Stomach (tissue), 9 donors: ENCODE measurements around the gene TLR5. TPM values are rescaled to one million over a fixed set of nuclear protein-coding genes. Genes with fewer than 3 reads are reported as not detected.

Source experiments
- DNase-seq, 2 donors: peaks; one replicate each; pipeline versions ENCODE4 v3.0.0 to v3.0.0-alpha.2; 2013 to 2019
- H3K27ac ChIP-seq, 5 donors: fragments of 200-600 bp in 4 of 5; sonication (generic) in 4 of 5; one replicate each; pipeline ENCODE4 v1.5.1; 2013 to 2019; ENCODE audit warnings: mild to moderate bottlenecking in 1 of 5, moderate library complexity in 1 of 5
- H3K27me3 ChIP-seq, 3 donors: fragments of 200-600 bp; sonication (generic); one replicate each; pipeline ENCODE4 v1.5.1; 2017 to 2019; ENCODE audit warnings: mixed run types in 1 of 3
- H3K36me3 ChIP-seq, 4 donors: fragments of 200-600 bp; sonication (generic); 1 replicate in 3 of 4; 2 replicates in 1 of 4; pipeline ENCODE4 v1.5.1; 2016 to 2019
- H3K4me1 ChIP-seq, 4 donors: fragments of 200-600 bp; sonication (generic); one replicate each; pipeline ENCODE4 v1.5.1; 2016 to 2019
- H3K4me3 ChIP-seq, 4 donors: fragments of 200-600 bp; sonication (generic) in 3 of 4; one replicate each; pipeline ENCODE4 v1.5.1; 2016 to 2019; ENCODE audit warnings: mild to moderate bottlenecking in 1 of 4
- H3K9me3 ChIP-seq, 4 donors: fragments of 200-600 bp; sonication (generic); one replicate each; pipeline ENCODE4 v1.5.1; 2016 to 2019
- EP300 ChIP-seq: sonication (generic); formaldehyde crosslinking; IDR thresholded peaks from one replicate; pipeline ENCODE4 v1.6.1; 2017; ENCODE audit warnings: antibody characterized with exemption
- POLR2A ChIP-seq, 4 donors: fragments of 450-650 bp; IDR thresholded peaks; one replicate each; pipeline ENCODE4 v1.6.1; 2016; ENCODE audit warnings: antibody characterized with exemption in 4 of 4, control low read depth in 2 of 4, mild to moderate bottlenecking in 1 of 4, moderate library complexity in 1 of 4
- POLR2AphosphoS5 ChIP-seq, 3 donors: sonication (generic); formaldehyde crosslinking; IDR thresholded peaks; one replicate each; pipeline ENCODE4 v1.6.1; 2016; ENCODE audit warnings: antibody characterized with exemption in 3 of 3
- WGBS, 5 donors: extraction: QIAGEN DNeasy Blood & Tissue Kit in 3 of 5; methylation state at CpG; one replicate each; pipeline versions ENCODE4 v1.1.5 to v1.1.7; 2013 to 2018; 5-methylcytosine and 5-hydroxymethylcytosine counted together
- intact Hi-C: fragments of 100-400 bp; cut with DNase I; formaldehyde crosslinking; loops from one replicate; pipeline ENCODE4 v1.15.1; 2023; ENCODE audit warnings: low total_unique reads
- polyA plus RNA-seq, 3 donors: library from polyadenylated mRNA; stranded (reverse); fragments of 200-250 nt; gene quantifications; one replicate each; pipeline ENCODE4 v1.2.3, GENCODE V29; 2013
- total RNA-seq, 5 donors: library from RNA; depleted of rRNA; stranded (reverse); fragments of >200 nt; gene quantifications; one replicate each; pipeline versions ENCODE4 v1.1.0 to v1.2.3, GENCODE V29; 2014 to 2016
- TF ChIP-seq, protein P1 (sequence below), 7 experiments: fragments of 450-650 bp in 4 of 7; fragments of 200-600 bp in 3 of 7; sonication (generic) in 3 of 7; IDR thresholded peaks; one replicate each; pipeline ENCODE4 v1.5.1; 2016 to 2019; ENCODE audit warnings: antibody characterized with exemption in 7 of 7, control low read depth in 2 of 7, mild to moderate bottlenecking in 1 of 7
- donor health status: healthy with polysubstance abuse.
- donor health status: Bipolar disorder and iron deficiency.
- donor health status: healthy.

TLR5 gene
- total and polyA plus RNA-seq, 8 donors: 0.46 to 25.9 (median 4.0) TPM; not detected in 1

DNA sequence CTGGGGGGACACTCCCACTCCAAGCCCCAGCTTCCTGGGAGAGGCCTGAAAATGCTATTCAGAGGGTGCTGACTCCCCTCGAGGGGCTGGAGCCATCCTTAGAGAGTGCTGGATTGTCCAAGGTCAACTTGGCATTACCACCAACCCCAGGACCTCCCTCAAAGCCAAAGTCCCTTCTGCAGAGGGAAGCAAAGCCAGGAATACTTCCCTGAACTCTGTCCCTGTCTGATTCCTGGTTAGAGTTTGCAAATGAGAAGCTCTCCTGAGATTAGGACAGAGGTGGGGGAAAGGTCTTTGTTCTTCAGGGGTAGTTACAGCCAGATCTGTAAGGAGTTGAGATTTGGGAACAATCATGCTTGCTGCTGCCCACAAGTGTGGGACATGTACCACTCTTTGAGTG lies 45.3 kb downstream of the TLR5 start:
- intact Hi-C loops: no loop called here
- no peak for DNase-seq
- WGBS, 5 donors: 33 to 67% (median 44%) methylated on average over 1 of the region's 1 CpG
- Histone ChIP-seq H3K27ac (no peak overlapping the region), H3K4me3 (no peak overlapping the region), H3K9me3 (peaks cover 0 to 17% (median 3%) of the 10 kb centered on the region in 4 donors), H3K36me3 (no peaks in the 10 kb centered on the region), H3K4me1 (peaks cover 0 to 2% (median under 1%) of the 10 kb centered on the region in 4 donors), H3K27me3 (no peaks in the 10 kb centered on the region)
- TF ChIP-seq EP300 (no peak), POLR2A (IDR thresholded peaks at IDR 0.05) (no peak), POLR2AphosphoS5 (IDR thresholded peaks at IDR 0.05) (no peak)
- TF ChIP-seq, protein P1, sequence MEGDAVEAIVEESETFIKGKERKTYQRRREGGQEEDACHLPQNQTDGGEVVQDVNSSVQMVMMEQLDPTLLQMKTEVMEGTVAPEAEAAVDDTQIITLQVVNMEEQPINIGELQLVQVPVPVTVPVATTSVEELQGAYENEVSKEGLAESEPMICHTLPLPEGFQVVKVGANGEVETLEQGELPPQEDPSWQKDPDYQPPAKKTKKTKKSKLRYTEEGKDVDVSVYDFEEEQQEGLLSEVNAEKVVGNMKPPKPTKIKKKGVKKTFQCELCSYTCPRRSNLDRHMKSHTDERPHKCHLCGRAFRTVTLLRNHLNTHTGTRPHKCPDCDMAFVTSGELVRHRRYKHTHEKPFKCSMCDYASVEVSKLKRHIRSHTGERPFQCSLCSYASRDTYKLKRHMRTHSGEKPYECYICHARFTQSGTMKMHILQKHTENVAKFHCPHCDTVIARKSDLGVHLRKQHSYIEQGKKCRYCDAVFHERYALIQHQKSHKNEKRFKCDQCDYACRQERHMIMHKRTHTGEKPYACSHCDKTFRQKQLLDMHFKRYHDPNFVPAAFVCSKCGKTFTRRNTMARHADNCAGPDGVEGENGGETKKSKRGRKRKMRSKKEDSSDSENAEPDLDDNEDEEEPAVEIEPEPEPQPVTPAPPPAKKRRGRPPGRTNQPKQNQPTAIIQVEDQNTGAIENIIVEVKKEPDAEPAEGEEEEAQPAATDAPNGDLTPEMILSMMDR (IDR thresholded peaks at IDR 0.05): no peak

DNA sequence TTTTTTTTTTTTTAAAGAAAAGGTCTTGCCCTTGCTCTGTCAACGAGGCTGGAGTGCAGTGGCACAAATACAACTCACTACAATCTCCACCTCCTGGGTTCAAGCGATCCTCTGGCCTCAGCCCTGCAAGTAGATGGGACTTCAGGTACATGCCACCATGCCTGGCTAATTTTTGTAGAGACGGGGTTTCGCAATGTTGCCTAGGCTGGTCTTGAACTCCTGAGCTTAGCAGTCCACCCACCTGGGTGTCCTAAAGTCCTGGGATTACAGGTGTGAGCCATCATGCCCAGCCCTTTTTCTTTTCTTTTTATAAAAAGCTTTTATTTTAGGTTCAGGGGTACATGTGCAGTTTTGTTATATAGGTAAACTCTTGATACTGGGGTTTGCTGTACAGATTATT lies 47.2 kb downstream of the TLR5 start:
- H3K27me3 ChIP-seq: no peaks in the 10 kb centered on the region
- H3K9me3 ChIP-seq: peaks cover 0 to 17% (median 3%) of the 10 kb centered on the region in 4 donors
- H3K36me3 ChIP-seq: no peaks in the 10 kb centered on the region
- 76 to 83% (median 81%) methylated on average over 4 of the region's 4 CpGs for WGBS, 5 donors
- no peak for DNase-seq
- H3K4me1 ChIP-seq: no peaks in the 10 kb centered on the region
- no peak overlapping the region for H3K4me3 ChIP-seq
- no peak overlapping the region for H3K27ac ChIP-seq
- TF ChIP-seq POLR2A (IDR thresholded peaks at IDR 0.05) (no peak), EP300 (no peak), POLR2AphosphoS5 (IDR thresholded peaks at IDR 0.05) (no peak)
- TF ChIP-seq, protein P1 (IDR thresholded peaks at IDR 0.05): no peak
- intact Hi-C loops: no loop called here

DNA sequence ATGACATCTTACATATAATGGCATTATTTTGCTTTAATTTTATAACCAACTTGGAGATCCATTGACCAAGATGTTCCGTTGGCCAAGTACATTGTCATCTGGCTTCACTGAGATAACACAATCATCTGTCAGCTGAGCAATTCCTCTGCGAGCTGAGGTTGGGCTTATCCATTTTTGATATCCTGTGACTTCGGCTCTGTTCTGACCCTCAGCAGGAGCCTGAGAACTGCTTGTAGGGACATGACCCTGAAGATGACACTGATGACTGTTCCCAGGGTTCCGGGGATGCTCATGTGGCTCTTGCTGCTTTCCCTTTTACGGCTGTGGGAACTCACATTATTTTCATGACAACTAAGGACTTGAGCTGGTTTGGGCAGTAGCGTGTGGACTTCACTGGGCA lies 51.2 kb downstream of the TLR5 start:
- intact Hi-C loops: no loop called here
- Histone ChIP-seq H3K27ac (no peak overlapping the region), H3K4me3 (no peak overlapping the region), H3K36me3 (no peaks in the 10 kb centered on the region), H3K27me3 (no peaks in the 10 kb centered on the region), H3K4me1 (peaks cover 0 to 13% (median 5%) of the 10 kb centered on the region in 4 donors), H3K9me3 (no peaks in the 10 kb centered on the region)
- WGBS, 5 donors: 77 to 85% (median 81%) methylated on average over 6 of the region's 6 CpGs
- TF ChIP-seq POLR2AphosphoS5 (IDR thresholded peaks at IDR 0.05): no peak
- no peak for TF ChIP-seq POLR2A (IDR thresholded peaks at IDR 0.05)
- TF ChIP-seq, protein P1 (IDR thresholded peaks at IDR 0.05): no peak
- no peak for TF ChIP-seq EP300
- no peak for DNase-seq

DNA sequence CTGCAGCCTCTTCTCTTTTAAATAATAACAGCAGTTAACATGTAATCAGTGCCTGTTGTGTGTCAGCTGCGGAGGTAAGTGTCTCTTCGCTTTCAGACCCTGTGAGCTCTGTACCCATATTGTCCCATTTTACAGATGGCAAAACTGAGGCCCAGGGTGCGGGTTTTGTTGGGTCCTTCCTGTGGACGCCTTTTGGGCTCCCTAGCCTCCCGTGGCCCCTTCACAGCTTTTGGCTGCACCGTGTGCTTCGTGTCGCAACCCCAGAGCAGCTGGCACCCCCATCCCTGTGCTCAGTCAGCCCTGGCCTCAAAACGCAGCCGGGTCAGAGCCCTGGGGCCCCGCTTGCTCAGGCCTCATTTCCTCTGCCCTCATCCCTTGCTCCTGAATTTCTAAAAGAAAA lies 53.8 kb downstream of the TLR5 start:
- TF ChIP-seq EP300 (no peak), POLR2AphosphoS5 (IDR thresholded peaks at IDR 0.05) (no peak), POLR2A (IDR thresholded peaks at IDR 0.05) (no peak)
- TF ChIP-seq, protein P1 (IDR thresholded peaks at IDR 0.05): no peak
- Histone ChIP-seq H3K36me3 (no peaks in the 10 kb centered on the region), H3K4me1 (peaks cover 0 to 31% (median 9%) of the 10 kb centered on the region in 4 donors), H3K9me3 (no peaks in the 10 kb centered on the region), H3K27me3 (no peaks in the 10 kb centered on the region), H3K27ac (no peak overlapping the region), H3K4me3 (no peak overlapping the region)
- DNase-seq: no peak
- WGBS, 5 donors: 80 to 88% (median 82%) methylated on average over 11 of the region's 11 CpGs
- intact Hi-C loops: no loop called here
